Peyer's patch (tissue), 4 donors: ENCODE measurements around the gene PLCH2. TPM values are rescaled to one million over a fixed set of nuclear protein-coding genes. Genes with fewer than 3 reads are reported as not detected.

Source experiments
- DNase-seq, 3 donors: peaks; one replicate each; pipeline ENCODE4 v3.0.0-alpha.2; 2017 to 2019
- H3K27ac ChIP-seq, 4 donors: fragments of 200-600 bp; sonication (generic); one replicate each; pipeline ENCODE4 v1.5.1; 2016 to 2019
- H3K27me3 ChIP-seq, 2 donors: fragments of 200-600 bp; sonication (generic); one replicate each; pipeline ENCODE4 v1.5.1; 2019
- H3K36me3 ChIP-seq, 3 donors: fragments of 200-600 bp; sonication (generic); one replicate each; pipeline ENCODE4 v1.5.1; 2016 to 2019
- H3K4me1 ChIP-seq, 4 donors: fragments of 200-600 bp; sonication (generic); one replicate each; pipeline ENCODE4 v1.5.1; 2016 to 2019
- H3K4me3 ChIP-seq, 4 donors: fragments of 200-600 bp; sonication (generic); 1 replicate in 3 of 4; 2 replicates in 1 of 4; pipeline ENCODE4 v1.5.1; 2016 to 2019; ENCODE audit warnings: mild to moderate bottlenecking in 1 of 4
- H3K9me3 ChIP-seq, 4 donors: fragments of 200-600 bp; sonication (generic); one replicate each; pipeline ENCODE4 v1.5.1; 2016 to 2019; ENCODE audit warnings: mild to moderate bottlenecking in 1 of 4
- POLR2A ChIP-seq, 2 donors: fragments of 450-650 bp; IDR thresholded peaks; one replicate each; pipeline ENCODE4 v1.5.1; 2017; ENCODE audit warnings: antibody characterized with exemption in 2 of 2, mild to moderate bottlenecking in 2 of 2, moderate library complexity in 2 of 2
- total RNA-seq, 4 donors: library from RNA; depleted of rRNA; stranded (reverse); fragments of >200 nt; gene quantifications; one replicate each; pipeline ENCODE4 v1.1.0, GENCODE V29; 2016
- TF ChIP-seq, protein P1 (sequence below), 6 experiments: fragments of 450-650 bp in 4 of 6; fragments of 200-600 bp in 2 of 6; sonication (generic) in 1 of 6; IDR thresholded peaks; one replicate each; pipeline ENCODE4 v1.5.1; 2017 to 2019; ENCODE audit warnings: antibody characterized with exemption in 6 of 6, mild to moderate bottlenecking in 3 of 6, moderate library complexity in 1 of 6

The PLCH2 gene
- total RNA-seq, 4 donors from 2014 or later, result 2.5 to 18.3 (median 7.8) TPM

DNA sequence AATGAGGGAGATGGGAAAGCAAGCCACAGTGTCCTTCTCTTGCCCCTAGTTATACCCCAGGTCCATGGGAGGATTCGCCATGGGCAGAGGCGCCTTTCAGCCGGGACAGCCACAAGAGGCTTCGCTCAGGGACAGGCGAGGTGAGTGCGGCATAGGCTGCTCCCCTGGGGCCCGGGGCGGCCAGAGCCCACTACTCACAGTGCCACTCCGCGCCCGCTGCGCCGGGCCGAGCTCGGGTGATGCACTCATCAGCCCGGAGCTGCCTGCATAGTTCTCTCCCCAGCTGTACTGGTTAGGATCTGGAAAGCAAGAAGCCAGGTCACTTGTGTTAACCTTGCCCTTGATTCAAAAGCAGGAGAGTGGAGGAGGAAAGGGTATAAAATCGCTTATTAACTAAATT is 41.9 kb downstream of the PLCH2 start:
- H3K9me3 ChIP-seq, result no peaks in the 10 kb centered on the region
- H3K36me3 ChIP-seq, result peaks cover 0 to 88% (median 0%) of the 10 kb centered on the region in 3 donors
- H3K27ac ChIP-seq, result no peak overlapping the region
- TF ChIP-seq, protein P1, sequence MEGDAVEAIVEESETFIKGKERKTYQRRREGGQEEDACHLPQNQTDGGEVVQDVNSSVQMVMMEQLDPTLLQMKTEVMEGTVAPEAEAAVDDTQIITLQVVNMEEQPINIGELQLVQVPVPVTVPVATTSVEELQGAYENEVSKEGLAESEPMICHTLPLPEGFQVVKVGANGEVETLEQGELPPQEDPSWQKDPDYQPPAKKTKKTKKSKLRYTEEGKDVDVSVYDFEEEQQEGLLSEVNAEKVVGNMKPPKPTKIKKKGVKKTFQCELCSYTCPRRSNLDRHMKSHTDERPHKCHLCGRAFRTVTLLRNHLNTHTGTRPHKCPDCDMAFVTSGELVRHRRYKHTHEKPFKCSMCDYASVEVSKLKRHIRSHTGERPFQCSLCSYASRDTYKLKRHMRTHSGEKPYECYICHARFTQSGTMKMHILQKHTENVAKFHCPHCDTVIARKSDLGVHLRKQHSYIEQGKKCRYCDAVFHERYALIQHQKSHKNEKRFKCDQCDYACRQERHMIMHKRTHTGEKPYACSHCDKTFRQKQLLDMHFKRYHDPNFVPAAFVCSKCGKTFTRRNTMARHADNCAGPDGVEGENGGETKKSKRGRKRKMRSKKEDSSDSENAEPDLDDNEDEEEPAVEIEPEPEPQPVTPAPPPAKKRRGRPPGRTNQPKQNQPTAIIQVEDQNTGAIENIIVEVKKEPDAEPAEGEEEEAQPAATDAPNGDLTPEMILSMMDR (IDR thresholded peaks at IDR 0.05), result no peak
- no peak for TF ChIP-seq POLR2A (IDR thresholded peaks at IDR 0.05)
- no peak overlapping the region for H3K4me3 ChIP-seq
- H3K4me1 ChIP-seq, result no peaks in the 10 kb centered on the region
- no peaks in the 10 kb centered on the region for H3K27me3 ChIP-seq
- no peak for DNase-seq

DNA sequence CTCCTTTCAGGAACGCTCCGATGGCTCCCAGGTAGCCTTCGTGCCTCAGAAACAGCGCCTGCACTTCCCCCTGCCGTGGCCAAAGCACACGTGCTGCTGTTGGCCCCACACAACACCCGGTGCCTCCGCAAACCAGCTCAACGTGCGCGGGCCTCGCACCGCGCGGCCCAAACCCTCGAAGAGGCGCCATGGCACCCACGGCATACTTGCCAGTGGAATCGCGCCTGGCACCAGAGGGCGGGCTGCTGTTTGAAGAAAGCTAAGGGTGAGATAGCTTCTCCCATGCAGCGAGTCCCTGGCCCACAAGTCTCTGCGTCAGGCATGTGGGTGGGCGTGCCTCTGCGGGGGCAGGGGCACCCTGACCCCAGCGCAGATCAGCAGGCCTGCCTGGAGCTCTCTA is 42.4 kb downstream of the PLCH2 start:
- peaks cover 0 to 82% (median 0%) of the 10 kb centered on the region in 3 donors for H3K36me3 ChIP-seq
- H3K4me3 ChIP-seq, result no peak overlapping the region
- no peak for TF ChIP-seq POLR2A (IDR thresholded peaks at IDR 0.05)
- TF ChIP-seq, protein P1 (IDR thresholded peaks at IDR 0.05), result no peak
- no peaks in the 10 kb centered on the region for H3K9me3 ChIP-seq
- DNase-seq, result no peak
- peaks cover 0 to under 1% (median 0%) of the 10 kb centered on the region in 4 donors for H3K4me1 ChIP-seq
- no peaks in the 10 kb centered on the region for H3K27me3 ChIP-seq
- no peak overlapping the region for H3K27ac ChIP-seq

DNA sequence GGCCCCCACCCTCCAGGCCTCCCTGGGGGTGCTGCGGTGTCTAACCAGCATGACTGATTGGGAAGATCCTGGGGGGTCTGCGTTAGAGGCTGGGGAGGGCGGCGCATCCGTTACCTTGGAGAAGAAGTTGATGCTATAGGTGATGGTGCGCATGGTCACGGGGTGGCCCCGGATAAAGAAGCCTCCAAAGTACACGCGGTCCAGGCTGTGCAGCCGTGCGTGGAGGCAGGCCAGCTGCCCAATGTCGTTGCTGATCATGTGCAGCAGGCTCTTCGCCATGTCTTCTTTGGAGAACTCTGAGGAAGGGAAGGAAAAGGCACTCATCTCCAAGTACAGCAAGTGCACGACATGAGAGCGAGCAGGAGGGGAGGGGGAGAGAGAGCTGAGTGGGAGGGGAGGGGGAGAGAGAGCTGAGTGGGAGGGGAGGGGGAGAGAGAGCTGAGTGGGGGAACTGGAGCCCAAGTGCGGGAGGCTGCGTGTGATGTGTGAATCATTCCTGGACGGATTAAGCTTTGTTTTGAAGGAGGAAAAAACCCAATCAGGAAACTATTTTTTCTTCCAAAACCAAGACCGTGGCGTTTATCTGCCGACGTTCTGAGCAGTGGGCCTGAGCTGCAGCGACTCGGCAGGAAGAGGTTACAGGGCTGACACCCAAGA is 43.1 kb downstream of the PLCH2 start:
- H3K27ac ChIP-seq, result no peak overlapping the region
- no peak for DNase-seq
- H3K36me3 ChIP-seq, result peaks cover 0 to 76% (median 0%) of the 10 kb centered on the region in 3 donors
- no peak overlapping the region for H3K4me3 ChIP-seq
- H3K27me3 ChIP-seq, result no peaks in the 10 kb centered on the region
- H3K4me1 ChIP-seq, result peaks cover 0 to 7% (median under 1%) of the 10 kb centered on the region in 4 donors
- TF ChIP-seq POLR2A (IDR thresholded peaks at IDR 0.05), result no peak
- H3K9me3 ChIP-seq, result no peaks in the 10 kb centered on the region

DNA sequence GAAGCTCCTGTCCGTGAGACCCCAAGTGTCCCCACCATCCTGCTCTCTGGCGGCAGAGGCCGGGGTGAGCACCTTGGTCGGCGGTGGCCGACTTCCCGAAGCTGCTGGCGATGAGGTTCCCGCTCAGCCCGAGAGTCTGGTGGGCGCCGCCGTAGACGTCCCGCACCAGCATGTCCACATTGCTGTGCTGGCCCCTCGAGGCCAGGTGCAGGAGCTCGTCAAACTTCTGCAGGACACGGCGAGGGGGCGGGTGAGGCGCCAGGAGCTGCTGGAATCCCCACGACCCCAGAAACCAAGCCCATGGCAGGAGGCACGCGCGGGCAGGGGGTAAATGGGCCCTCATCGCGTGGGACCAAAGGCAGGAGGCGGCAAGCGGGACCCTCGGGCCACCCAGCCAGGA is 43.6 kb downstream of the PLCH2 start:
- Histone ChIP-seq H3K27ac (no peak overlapping the region), H3K36me3 (peaks cover 0 to 71% (median 0%) of the 10 kb centered on the region in 3 donors), H3K4me1 (peaks cover 0 to 13% (median 5%) of the 10 kb centered on the region in 4 donors), H3K27me3 (no peaks in the 10 kb centered on the region), H3K9me3 (no peaks in the 10 kb centered on the region), H3K4me3 (no peak overlapping the region)
- TF ChIP-seq, protein P1 (IDR thresholded peaks at IDR 0.05), result no peak
- no peak for TF ChIP-seq POLR2A (IDR thresholded peaks at IDR 0.05)
- no peak for DNase-seq

DNA sequence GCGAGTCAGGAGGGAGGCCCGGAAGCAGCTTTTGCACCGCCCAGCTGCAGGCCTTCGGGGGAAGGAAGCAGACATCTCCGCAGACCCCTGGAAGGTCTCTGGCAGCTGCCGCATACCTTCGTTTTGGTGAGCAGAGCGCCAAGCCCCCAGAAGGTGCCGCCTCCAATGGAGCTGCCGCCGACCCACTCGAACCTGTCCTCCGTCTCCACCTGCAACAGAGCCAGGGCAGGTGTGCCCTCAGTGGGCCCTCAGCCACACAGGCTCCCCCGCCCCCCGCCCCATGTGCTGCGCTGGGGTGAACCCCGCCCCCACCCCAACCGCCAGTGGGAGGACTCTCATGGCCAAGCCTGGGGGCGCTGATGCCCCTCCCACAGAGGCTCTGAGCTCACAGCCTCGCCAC is 44.1 kb downstream of the PLCH2 start:
- H3K36me3 ChIP-seq, result peaks cover 0 to 66% (median 0%) of the 10 kb centered on the region in 3 donors
- peaks cover 0 to 18% (median 10%) of the 10 kb centered on the region in 4 donors for H3K4me1 ChIP-seq
- no peaks in the 10 kb centered on the region for H3K27me3 ChIP-seq
- no peak overlapping the region for H3K4me3 ChIP-seq
- H3K9me3 ChIP-seq, result no peaks in the 10 kb centered on the region
- no peak overlapping the region for H3K27ac ChIP-seq
- no peak for TF ChIP-seq POLR2A (IDR thresholded peaks at IDR 0.05)
- TF ChIP-seq, protein P1 (IDR thresholded peaks at IDR 0.05), result no peak
- no peak for DNase-seq

DNA sequence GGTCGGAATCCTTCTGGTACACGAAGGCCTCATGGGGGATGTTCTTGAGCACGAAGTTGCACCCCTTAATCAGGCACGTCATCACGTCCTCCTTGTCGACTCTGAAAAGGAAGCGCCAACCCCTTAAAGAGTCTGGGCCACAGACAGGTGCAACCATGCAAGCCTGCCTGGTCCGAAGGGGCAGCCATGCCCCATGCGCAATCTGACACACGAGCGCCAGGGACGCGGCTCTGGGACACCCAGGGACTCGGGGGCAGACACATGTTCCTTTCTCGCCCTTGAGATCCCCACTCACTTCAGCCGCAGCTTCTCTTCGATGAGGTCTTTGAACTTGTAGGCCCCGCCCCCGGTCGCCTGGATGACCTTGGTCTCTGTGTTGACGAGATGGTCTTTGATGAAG is 44.7 kb downstream of the PLCH2 start:
- H3K4me1 ChIP-seq, result peaks cover 0 to 22% (median 16%) of the 10 kb centered on the region in 4 donors
- H3K27me3 ChIP-seq, result no peaks in the 10 kb centered on the region
- H3K27ac ChIP-seq, result no peak overlapping the region
- H3K4me3 ChIP-seq, result no peak overlapping the region
- TF ChIP-seq, protein P1 (IDR thresholded peaks at IDR 0.05), result no peak
- TF ChIP-seq POLR2A (IDR thresholded peaks at IDR 0.05), result no peak
- no peak for DNase-seq
- no peaks in the 10 kb centered on the region for H3K9me3 ChIP-seq
- H3K36me3 ChIP-seq, result peaks cover 0 to 60% (median 0%) of the 10 kb centered on the region in 3 donors
